IMR-90 (cell line): ENCODE data around the gene ANKRD40. TPM values are rescaled to one million over a fixed set of nuclear protein-coding genes. Genes with fewer than 3 reads are reported as not detected.

Experiments
- ATAC-seq: fragments of 200-7000 bp; cut with Tn5 transposase; 2 replicates; pipeline ENCODE4 v1.9.1; 2020; ENCODE audit warnings: low read depth, mild to moderate bottlenecking, moderate library complexity
- BruUV-seq: library from RNA; stranded (reverse); fragments of 400-500 nt; replicated peaks from 2 replicates; lab custom pipeline; 2021; lab: Mats Ljungman, UMichigan
- CTCF ChIA-PET: fragments of 300-600 bp; formaldehyde crosslinking; extraction: SDS; loops from one replicate; lab custom pipeline; 2021; ENCODE audit warnings: antibody characterized with exemption; lab: Yijun Ruan, JAX
- POLR2A ChIA-PET: fragments of 300-600 bp; sonication (Branson Sonifier 250); formaldehyde crosslinking; loops from one replicate; lab custom pipeline; 2022; ENCODE audit warnings: antibody characterized with exemption; ENCODE audit not compliant: unreplicated experiment; lab: Charles Lee
- DNase-seq: peaks from one replicate; pipeline ENCODE4 v3.0.0; 2013
- H2AFZ ChIP-seq: replicated peaks from 2 replicates; pipeline ENCODE3; 2013; ENCODE audit warnings: low read length, mild to moderate bottlenecking; ENCODE audit not compliant: poor library complexity
- H2AK5ac ChIP-seq: 2 replicates; pipeline ENCODE4 v1.6.1; 2013; ENCODE audit warnings: low read depth, low read length, inconsistent platforms
- H2AK9ac ChIP-seq: replicated peaks from 2 replicates; pipeline ENCODE3; 2013; ENCODE audit warnings: mild to moderate bottlenecking, low read depth, low read length, moderate library complexity; ENCODE audit not compliant: poor library complexity
- H2BK120ac ChIP-seq: 2 replicates; pipeline ENCODE4 v1.6.1; 2013; ENCODE audit warnings: low read depth, low read length, inconsistent platforms
- H2BK15ac ChIP-seq: 3 replicates; pipeline ENCODE4 v1.6.1; 2013; ENCODE audit warnings: low read depth, low read length, inconsistent platforms
- H2BK20ac ChIP-seq: 2 replicates; pipeline ENCODE4 v1.6.1; 2013; ENCODE audit warnings: low read depth, mild to moderate bottlenecking, inconsistent platforms, low read length, moderate library complexity
- H2BK5ac ChIP-seq: 2 replicates; pipeline ENCODE4 v1.6.1; 2013; ENCODE audit warnings: mild to moderate bottlenecking, low read depth, low read length, inconsistent platforms; ENCODE audit not compliant: poor library complexity, severe bottlenecking
- H3K14ac ChIP-seq: replicated peaks from 2 replicates; pipeline ENCODE4 v1.6.1; 2013; ENCODE audit warnings: low read depth, low read length, inconsistent platforms
- H3K18ac ChIP-seq: 2 replicates; pipeline ENCODE4 v1.6.1; 2013; ENCODE audit warnings: low read depth, low read length, control low read depth
- H3K23ac ChIP-seq: 2 replicates; pipeline ENCODE4 v1.6.1; 2013; ENCODE audit warnings: low read depth, low read length, inconsistent platforms
- H3K27ac ChIP-seq: 2 replicates; pipeline ENCODE4 v1.5.1; 2013; ENCODE audit warnings: mild to moderate bottlenecking, control low read depth, low read length; ENCODE audit not compliant: insufficient read depth
- H3K27me3 ChIP-seq: 2 replicates; pipeline ENCODE4 v1.6.1; 2013; ENCODE audit warnings: low read length; ENCODE audit not compliant: control insufficient read depth, insufficient read depth
- H3K36me3 ChIP-seq: 2 replicates; pipeline ENCODE4 v1.6.1; 2013; ENCODE audit warnings: low read length, mixed read lengths; ENCODE audit not compliant: control insufficient read depth, insufficient read depth
- H3K4ac ChIP-seq: 2 replicates; pipeline ENCODE4 v1.6.1; 2013; ENCODE audit warnings: low read depth, low read length, inconsistent platforms
- H3K4me1 ChIP-seq: 2 replicates; pipeline ENCODE4 v1.6.1; 2013; ENCODE audit warnings: low read length, mixed read lengths; ENCODE audit not compliant: control insufficient read depth, insufficient read depth
- H3K4me2 ChIP-seq: 2 replicates; pipeline ENCODE4 v1.6.1; 2013; ENCODE audit warnings: low read depth, mild to moderate bottlenecking, control low read depth, low read length, moderate library complexity
- H3K4me3 ChIP-seq: 2 replicates; pipeline ENCODE4 v1.5.1; 2013; ENCODE audit warnings: low read depth, mild to moderate bottlenecking, control low read depth, low read length, moderate library complexity; ENCODE audit not compliant: insufficient read depth
- H3K56ac ChIP-seq: 2 replicates; pipeline ENCODE4 v1.6.1; 2013; ENCODE audit warnings: low read length, inconsistent platforms; ENCODE audit not compliant: insufficient read depth; ENCODE audit errors: extremely low read depth
- H3K79me1 ChIP-seq, 2 experiments: 2 replicates each; pipeline ENCODE4 v1.6.1; 2013; ENCODE audit warnings: low read length in 2 of 2, inconsistent platforms in 1 of 2, low read depth in 1 of 2
- H3K9ac ChIP-seq: 2 replicates; pipeline ENCODE4 v1.6.1; 2013; ENCODE audit warnings: low read depth, low read length, control low read depth
- H3K9me1 ChIP-seq: 2 replicates; pipeline ENCODE4 v1.6.1; 2013; ENCODE audit warnings: low read length, inconsistent platforms; ENCODE audit not compliant: insufficient read depth
- H3K9me3 ChIP-seq: 2 replicates; pipeline ENCODE4 v1.6.1; 2013; ENCODE audit warnings: low read length; ENCODE audit not compliant: control insufficient read depth, insufficient read depth
- H4K20me1 ChIP-seq: 2 replicates; pipeline ENCODE4 v1.6.1; 2013; ENCODE audit warnings: low read length, inconsistent platforms; ENCODE audit not compliant: insufficient read depth
- H4K5ac ChIP-seq: 2 replicates; pipeline ENCODE4 v1.6.1; 2013; ENCODE audit warnings: mild to moderate bottlenecking, low read depth, low read length, control low read depth
- H4K8ac ChIP-seq, 2 experiments: 2 replicates each; pipeline ENCODE4 v1.6.1; 2013; ENCODE audit warnings: low read depth in 2 of 2, low read length in 2 of 2, control low read depth in 1 of 2, inconsistent platforms in 1 of 2
- H4K91ac ChIP-seq: 2 replicates; pipeline ENCODE4 v1.6.1; 2013; ENCODE audit warnings: low read depth, low read length, inconsistent platforms; ENCODE audit not compliant: insufficient read depth
- CEBPB ChIP-seq: IDR thresholded peaks from 2 replicates; pipeline ENCODE4 v1.6.1; 2012; ENCODE audit warnings: low read depth, low read length, improper control_type of control experiment
- NFE2L2 ChIP-seq: fragments of 150-350 bp; IDR thresholded peaks from 2 replicates; pipeline ENCODE4 v1.6.1; 2016; ENCODE audit warnings: low read depth, mild to moderate bottlenecking, low read length
- RFX5 ChIP-seq: IDR thresholded peaks from 2 replicates; pipeline ENCODE4 v1.8.0; 2012; ENCODE audit warnings: low read depth, mild to moderate bottlenecking, low read length, moderate library complexity
- USF2 ChIP-seq: fragments of 150-350 bp; IDR thresholded peaks from 2 replicates; pipeline ENCODE4 v1.6.1; 2017; ENCODE audit warnings: mild to moderate bottlenecking, antibody characterized with exemption, low read length, low read depth
- WGBS, 2 experiments: methylation state at CpG; one replicate each; pipeline versions ENCODE4 v1.1.5 to v1.1.7; 2013; ENCODE audit warnings: missing lambda C conversion rate in 2 of 2; ENCODE audit not compliant: insufficient read length in 1 of 2; ENCODE audit errors: extremely low coverage in 2 of 2; 5-methylcytosine and 5-hydroxymethylcytosine counted together
- dilution Hi-C: fragments of 300-500 bp; cut with HindIII; formaldehyde crosslinking; loops from one replicate; pipeline ENCODE4 v1.14.3; 2018; ENCODE audit warnings: low sequenced_read_pairs; ENCODE audit not compliant: unreplicated experiment
- in situ Hi-C: fragments of 300-500 bp; cut with MboI; formaldehyde crosslinking; loops from 3 replicates; pipeline ENCODE4 v1.14.3; 2019; ENCODE audit warnings: low sequenced_read_pairs, inconsistent platforms, mixed read lengths
- intact Hi-C: fragments of 100-400 bp; cut with micrococcal nuclease; formaldehyde crosslinking; loops from 2 replicates; pipeline ENCODE4 v1.10.0; 2022
- polyA plus RNA-seq, 3 experiments: library from polyadenylated mRNA; depleted of rRNA; stranded (reverse); fragments of >200 nt; gene quantifications; 2 replicates each; pipeline ENCODE4 v1.2.3, GENCODE V29; 2012; ENCODE audit warnings: low replicate concordance in 1 of 3
- total RNA-seq: library from RNA; depleted of rRNA; stranded (reverse); fragments of >200 nt; gene quantifications from 2 replicates; pipeline ENCODE4 v1.2.3, GENCODE V29; 2012

The ANKRD40 gene
- total and polyA plus RNA-seq, 2 of the 4 experiments (the other 2 are of a cell fraction), result 23.4 to 35.8 TPM

- Histone ChIP-seq H3K4me1 (peaks cover 39% of the 10 kb centered on the region), H3K56ac (no peak overlapping the region), H3K36me3 (no peaks in the 10 kb centered on the region), H4K8ac (peak overlapping the region in 1 of 2 experiments; percentile 16; a peak in 1 of 4 replicates), H3K27me3 (no peaks in the 10 kb centered on the region), H4K5ac (no peak overlapping the region; the same call in 1 of the 2 replicates), H3K9me3 (no peaks in the 10 kb centered on the region), H3K14ac (no peak overlapping the region), H3K4me2 (no peak overlapping the region), H3K23ac (no peak overlapping the region), H3K4ac (peak overlapping the region; percentile 4), H2BK20ac (no peak overlapping the region), H3K9ac (no peak overlapping the region), H2AFZ (no peak overlapping the region), H2AK5ac (peak overlapping the region; percentile 41; the same call in 1 of the 2 replicates), H4K91ac (peak overlapping the region; percentile 27; the same call in 1 of the 2 replicates), H4K20me1 (no peaks in the 10 kb centered on the region), H3K27ac (peak overlapping the region; percentile 33; the same call in 1 of the 2 replicates), H3K4me3 (no peak overlapping the region), H2AK9ac (peak overlapping the region; percentile 81), H2BK120ac (peak overlapping the region; percentile 23), H3K18ac (no peak overlapping the region; the same call in 1 of the 2 replicates), H2BK15ac (no peak overlapping the region), H3K79me1 (peaks cover 0 to 6% of the 10 kb centered on the region in 2 experiments; a peak in 2 of 4 replicates), H3K9me1 (peaks cover 27% of the 10 kb centered on the region), H2BK5ac (no peak overlapping the region)
- POLR2A ChIA-PET, result no interaction called here
- ATAC-seq, result no peak
- dilution Hi-C loops, result no loop called here
- TF ChIP-seq USF2 (no peak), NFE2L2 (no peak), CEBPB (peak; percentile 20; the same call in 1 of the 2 replicates), RFX5 (no peak)
- 94% methylated on average over 8 of the region's 16 CpGs; no CpG with 5 or more reads in 1 of the 2 experiments for WGBS, 2 experiments
- no peak for DNase-seq
- in situ Hi-C loops, result no loop called here
- CTCF ChIA-PET, result interaction anchor here (2.3 kb wide), 1 partner anchor 137 kb away, joined by 8 read pairs; no protein-coding TSS in a partner anchor
- intact Hi-C loops, result no loop called here
- no TSS peak for BruUV-seq
These were observed 20.3 kb downstream of the ANKRD40 start for GRCh38 chr17:50687200-50688066.
